Medulla oblongata (tissue), 1 donor: Measurements from ENCODE around the gene G0S2.
"Not testable (repeated sequence)": the region's sequence is repeated elsewhere in the genome, so short reads cannot be mapped to it uniquely, and the experiment has no call there.

Experiments used
- DNase-seq: peaks from one replicate; pipeline ENCODE4 v3.0.0-alpha.2; 2015; ENCODE audit errors: extremely low spot score

G0S2 gene

DNA sequence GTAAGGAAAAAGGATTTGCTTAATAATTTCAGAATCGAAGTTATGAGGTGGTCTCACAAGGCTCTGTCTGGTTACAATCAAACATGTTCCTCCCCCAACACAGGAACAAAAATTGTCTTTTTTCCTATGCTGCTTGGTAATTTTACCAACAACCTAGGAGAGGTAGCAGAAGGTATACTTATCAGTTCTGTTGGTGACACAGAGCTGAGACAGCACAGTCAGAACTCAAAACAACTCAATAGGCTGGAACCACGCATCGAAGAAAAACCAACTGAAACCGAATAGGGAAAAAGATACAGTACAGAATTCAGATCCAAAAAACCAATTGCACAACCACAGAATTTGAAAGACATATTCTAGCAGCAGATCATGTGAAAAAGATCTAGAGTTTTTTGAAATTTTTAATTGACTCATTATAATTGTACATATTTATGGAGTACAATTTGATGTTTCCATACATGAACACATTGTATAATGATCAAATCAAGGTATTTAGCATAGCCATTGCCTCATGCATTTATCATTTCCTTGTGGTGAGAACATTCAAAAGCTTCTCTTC is 3.8 kb downstream of the G0S2 start:
- DNase-seq: no peak

DNA sequence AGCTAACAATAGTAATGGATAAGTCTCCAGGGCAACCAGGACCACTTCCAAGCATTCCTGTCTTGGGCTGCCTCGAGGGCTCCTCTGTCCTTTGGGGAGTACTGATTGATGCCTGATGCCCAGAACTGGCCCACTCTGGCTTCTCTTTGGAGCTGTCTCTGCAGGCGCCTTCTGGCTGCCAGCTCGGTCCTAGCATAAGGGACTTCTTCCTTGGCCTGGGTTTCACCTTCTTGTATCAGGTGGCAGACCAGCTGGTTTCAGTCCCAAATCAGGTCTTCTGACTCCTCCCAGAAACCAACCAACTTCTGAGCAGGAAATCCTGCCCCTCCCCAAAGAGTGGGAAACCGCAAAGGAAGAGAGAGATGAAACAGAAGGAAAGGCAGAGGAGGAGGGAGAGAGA is 10.6 kb downstream of the G0S2 start:
- peak; percentile 42 for DNase-seq

DNA sequence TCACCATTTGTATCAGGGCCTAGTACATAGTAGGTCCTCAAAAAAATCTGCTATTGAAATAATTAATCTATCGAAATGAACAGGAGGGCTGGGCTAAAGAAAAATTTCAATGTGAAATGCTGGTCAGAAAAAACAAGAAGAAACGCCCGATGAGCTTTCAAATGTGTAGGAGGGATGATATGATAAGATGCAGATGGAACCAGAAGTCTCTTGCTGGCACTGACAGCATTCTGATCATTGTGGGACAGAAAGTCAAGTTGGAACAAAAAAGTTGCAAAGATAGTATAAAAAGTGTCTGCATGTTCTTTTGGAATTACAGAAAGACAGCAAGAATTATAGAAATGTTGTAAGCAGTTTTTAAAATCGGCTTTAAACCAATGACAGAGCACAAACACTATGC is 11.1 kb downstream of the G0S2 start:
- DNase-seq: no peak

DNA sequence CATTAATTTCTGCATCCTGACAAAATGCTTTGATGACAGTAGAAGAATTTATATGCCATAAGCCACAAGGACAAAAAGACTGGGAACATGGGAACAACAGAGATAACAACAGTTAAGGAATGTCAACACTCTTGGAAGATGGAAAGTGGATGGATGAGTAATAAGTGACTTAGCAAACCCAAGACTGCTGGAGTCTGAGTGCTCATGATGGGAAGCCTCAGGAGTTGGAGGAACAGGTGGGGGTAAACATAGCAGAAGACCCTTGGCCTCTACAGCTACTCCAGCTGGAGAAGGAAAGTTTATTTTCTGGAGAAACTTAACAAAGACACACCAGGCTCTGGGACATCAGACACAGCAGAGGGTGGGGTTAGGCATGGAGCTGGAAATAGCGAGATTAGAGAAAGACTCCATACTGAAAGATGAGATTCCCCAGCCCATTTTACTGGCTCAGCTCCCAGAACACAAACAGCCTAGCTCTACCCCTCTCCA is 13.6 kb downstream of the G0S2 start:
- no peak for DNase-seq

GRCh38 chr1:209689477-209689876 is 14.3 kb downstream of the G0S2 start:
- DNase-seq: no peak

- DNase-seq: no peak
These were observed 16.0 kb downstream of the G0S2 start for GRCh38 chr1:209691237-209691636.

GRCh38 chr1:209692296-209692695 is 17.1 kb downstream of the G0S2 start:
- DNase-seq: no peak

- DNase-seq: peak; percentile 94
These were observed 17.7 kb downstream of the G0S2 start for GRCh38 chr1:209692745-209693504.

- no peak for DNase-seq
These were observed 21.5 kb downstream of the G0S2 start for GRCh38 chr1:209696673-209697072.

GRCh38 chr1:209697126-209697525 is 21.9 kb downstream of the G0S2 start:
- no peak for DNase-seq

DNA sequence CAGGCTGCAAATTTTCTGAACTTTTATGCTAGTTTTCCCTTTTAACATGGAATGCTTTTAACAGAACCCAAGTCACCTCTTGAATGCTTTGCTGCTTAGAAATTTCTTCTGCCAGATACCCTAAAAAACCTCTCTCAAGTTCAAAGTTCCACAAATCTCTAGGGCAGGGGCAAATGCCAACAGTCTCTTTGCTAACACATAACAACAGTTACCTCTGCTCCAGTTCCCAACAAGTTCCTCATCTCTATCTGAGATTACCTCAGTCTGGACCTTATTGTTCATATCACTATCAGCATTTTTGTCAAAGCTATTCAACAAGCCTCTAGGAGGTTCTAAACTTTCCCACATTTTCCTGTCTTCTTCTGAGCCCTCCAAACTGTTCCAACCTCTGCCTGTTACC is 25.5 kb downstream of the G0S2 start:
- not testable (repeated sequence) for DNase-seq

GRCh38 chr1:209702832-209703231 is 27.6 kb downstream of the G0S2 start:
- DNase-seq: peak; percentile 34

GRCh38 chr1:209703834-209704504 is 28.8 kb downstream of the G0S2 start:
- DNase-seq: no peak

- peak; percentile 57 for DNase-seq
These were observed 29.4 kb downstream of the G0S2 start, which contains the start of gene HSD11B1 for GRCh38 chr1:209704584-209704983. Gene HSD11B1, plus strand, starts transcription at chr1:209704846. Its CDS starts 97 bp downstream, at chr1:209704943.

DNA sequence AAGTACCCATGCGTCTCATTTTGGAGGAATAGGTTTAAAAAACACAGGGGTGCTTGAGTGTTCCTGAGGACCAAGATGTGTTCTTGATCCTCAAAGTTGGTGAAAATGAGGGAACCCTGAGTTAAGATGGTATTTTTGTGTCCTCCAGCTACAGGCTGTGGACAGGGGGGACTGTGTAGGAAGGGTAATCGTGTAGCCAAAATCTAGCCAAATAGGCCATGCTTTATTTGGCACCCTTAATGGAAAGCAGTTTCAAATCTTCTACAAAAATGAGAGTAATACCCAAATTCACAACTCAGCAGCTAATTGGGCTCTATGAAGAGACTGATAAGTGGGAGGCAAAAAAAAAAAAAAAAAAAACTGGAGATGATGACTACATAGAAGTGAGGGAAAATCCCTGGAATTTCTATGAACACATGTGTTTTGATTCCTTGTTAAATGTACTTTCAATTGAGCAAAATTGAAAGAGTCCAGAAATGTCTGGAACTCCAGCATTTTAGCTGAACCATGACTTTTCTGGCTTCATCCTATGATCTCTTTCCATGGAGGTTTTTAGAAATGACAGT is 29.9 kb downstream of the G0S2 start:
- no peak for DNase-seq

GRCh38 chr1:209706622-209707021 is 31.4 kb downstream of the G0S2 start:
- no peak for DNase-seq

DNA sequence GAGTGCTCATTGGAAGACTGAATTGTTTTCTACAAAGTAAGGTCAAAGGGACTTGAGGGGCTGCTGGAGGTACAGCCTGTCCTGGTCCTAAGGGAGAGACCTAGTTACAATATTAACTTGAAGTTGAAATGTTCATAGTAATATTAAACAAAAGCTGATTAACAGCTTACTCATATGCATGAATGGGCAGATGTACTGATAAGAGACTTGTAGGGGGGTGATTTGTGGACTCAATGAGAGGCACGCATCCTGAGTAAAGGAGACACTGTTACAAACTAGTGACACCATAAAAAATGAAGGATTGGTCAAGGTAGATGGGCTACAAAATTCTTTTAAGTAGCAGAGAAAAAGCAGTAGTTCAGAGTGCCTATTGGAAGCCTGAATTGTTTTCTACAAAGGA is 32.1 kb downstream of the G0S2 start:
- no peak for DNase-seq

- DNase-seq: peak; percentile 40
These were observed 33.1 kb downstream of the G0S2 start for GRCh38 chr1:209708297-209708696.

- no peak for DNase-seq
These were observed 34.9 kb downstream of the G0S2 start for GRCh38 chr1:209710093-209710492.

DNA sequence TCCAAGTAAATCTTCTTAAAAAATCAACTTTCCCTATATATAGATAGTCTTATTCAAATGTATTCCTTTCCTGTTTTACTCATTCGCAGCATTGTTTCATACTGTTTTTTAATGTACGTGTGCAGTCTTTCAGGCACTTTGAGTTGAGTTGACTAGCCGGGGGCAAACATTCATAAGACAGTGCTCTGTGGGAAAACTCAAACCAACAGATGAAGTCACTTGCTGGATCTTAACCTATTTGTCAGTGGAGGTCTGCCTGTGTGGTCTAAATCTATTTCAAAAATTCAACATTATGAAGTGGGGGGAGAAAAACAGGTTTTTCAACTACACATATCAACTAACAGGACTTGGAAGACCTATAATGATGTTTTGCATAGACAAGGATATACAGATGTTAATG is 35.6 kb downstream of the G0S2 start:
- no peak for DNase-seq

GRCh38 chr1:209714338-209714737 is 39.1 kb downstream of the G0S2 start:
- peak; percentile 65 for DNase-seq

DNA sequence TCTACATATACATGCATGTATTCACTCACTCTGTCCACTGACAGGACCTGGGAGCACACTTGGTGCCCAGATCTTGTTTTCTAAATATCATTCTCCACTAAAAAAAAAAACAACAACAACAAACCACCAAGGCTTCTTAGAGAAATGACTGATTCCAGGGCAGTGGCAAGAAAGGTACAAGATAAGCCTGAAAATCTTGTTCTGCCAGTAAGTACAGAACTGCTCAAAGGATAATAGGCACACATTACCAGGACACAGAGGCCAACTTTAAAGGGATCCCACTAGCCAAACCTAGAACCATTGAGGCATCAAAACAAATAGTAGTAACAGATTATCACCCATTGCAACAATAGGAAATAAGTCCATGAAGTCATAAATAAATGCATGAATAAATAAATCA is 40.1 kb downstream of the G0S2 start:
- no peak for DNase-seq

DNA sequence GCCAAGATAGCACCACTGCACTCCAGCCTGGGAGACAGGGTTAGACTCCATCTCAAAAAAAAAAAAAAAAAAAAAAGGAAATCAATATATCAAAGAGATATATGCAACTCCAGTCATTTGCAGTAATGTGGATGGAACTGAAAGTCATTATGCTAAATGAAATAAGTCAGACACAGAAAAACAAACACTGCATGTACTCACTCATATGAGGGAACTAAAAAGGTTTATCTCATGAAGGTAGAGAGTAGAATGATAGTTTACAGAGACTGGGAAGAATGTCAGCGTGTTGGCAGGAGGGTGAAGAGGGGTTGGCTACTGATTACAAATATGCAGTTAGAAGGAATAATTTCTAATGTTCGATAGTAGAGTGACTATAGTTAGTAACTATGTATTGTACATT is 42.6 kb downstream of the G0S2 start:
- DNase-seq: no peak
